ENCODE data around the gene LILRB2.

DNA sequence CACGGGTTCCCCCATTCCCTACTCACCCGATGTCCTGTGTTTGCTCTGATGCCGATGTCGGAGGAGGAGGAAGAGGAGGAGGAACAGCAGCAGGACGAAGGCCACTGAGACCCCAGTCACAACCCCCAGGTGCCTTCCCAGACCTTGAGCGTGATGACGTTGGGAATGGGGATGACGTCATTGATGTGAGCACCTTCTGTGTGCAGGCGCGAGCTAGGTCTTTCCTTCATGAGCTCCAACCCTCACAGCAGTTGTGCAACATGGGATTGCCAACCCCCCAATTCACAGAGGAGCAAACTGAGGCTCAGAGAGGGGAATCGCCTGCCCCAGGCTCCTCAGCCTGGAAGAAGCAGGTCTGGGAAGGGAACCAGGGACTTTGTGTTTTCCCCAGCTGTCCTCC lies 28.1 kb downstream of the LILRB2 start:
- no peak for TF ChIP-seq POLR2A (IDR thresholded peaks at IDR 0.05)
- TF ChIP-seq, protein P1, sequence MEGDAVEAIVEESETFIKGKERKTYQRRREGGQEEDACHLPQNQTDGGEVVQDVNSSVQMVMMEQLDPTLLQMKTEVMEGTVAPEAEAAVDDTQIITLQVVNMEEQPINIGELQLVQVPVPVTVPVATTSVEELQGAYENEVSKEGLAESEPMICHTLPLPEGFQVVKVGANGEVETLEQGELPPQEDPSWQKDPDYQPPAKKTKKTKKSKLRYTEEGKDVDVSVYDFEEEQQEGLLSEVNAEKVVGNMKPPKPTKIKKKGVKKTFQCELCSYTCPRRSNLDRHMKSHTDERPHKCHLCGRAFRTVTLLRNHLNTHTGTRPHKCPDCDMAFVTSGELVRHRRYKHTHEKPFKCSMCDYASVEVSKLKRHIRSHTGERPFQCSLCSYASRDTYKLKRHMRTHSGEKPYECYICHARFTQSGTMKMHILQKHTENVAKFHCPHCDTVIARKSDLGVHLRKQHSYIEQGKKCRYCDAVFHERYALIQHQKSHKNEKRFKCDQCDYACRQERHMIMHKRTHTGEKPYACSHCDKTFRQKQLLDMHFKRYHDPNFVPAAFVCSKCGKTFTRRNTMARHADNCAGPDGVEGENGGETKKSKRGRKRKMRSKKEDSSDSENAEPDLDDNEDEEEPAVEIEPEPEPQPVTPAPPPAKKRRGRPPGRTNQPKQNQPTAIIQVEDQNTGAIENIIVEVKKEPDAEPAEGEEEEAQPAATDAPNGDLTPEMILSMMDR (IDR thresholded peaks at IDR 0.05), result no peak
